ENCODE data around the gene SCTR. TPM values are rescaled to one million over a fixed set of nuclear protein-coding genes. Genes with fewer than 3 reads are reported as not detected.

Gene SCTR
- total RNA-seq, 1 experiment from 2014 or later = not detected

DNA sequence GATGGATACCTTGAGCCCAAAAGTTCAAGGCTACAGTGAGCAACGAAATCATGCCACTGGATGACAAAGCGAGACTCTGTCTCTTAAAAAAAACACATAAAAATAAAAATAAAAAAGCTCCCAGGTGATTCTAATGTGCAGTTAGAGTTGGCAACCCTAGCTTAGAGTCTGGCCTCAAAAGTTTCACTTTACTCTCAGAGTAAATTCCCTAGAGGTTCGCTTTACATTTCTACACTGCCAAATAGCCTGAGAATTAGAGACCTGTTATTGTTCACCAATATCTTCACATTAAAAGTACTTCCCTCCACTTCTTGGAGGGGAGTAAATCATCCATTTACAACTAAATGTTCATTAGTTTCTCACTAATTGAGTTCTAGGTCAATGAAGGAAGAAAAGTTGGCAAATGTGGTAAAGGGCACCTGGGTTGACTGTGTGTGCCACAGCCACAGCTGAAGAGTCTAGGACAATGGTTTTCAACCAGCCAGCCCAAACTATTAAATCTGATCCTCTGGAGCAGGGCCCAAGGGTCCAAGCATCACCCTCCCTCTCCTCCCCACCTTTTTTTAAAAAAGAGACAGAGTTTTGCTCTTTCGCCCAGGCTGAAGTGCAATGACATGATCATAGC is 107.9 kb downstream of the SCTR start:
- no TSS peak for BruUV-seq (replicated peaks)
- POLR2A ChIA-PET (ENCODE audit: unreplicated experiment) = no interaction called here
- DNase-seq = no peak
- Histone ChIP-seq H3K9me3 (ENCODE audit: insufficient read depth, low read depth) (no peaks in the 10 kb centered on the region), H4K20me1 (ENCODE audit: insufficient read depth) (no peaks in the 10 kb centered on the region), H3K4me1 (replicated peaks; ENCODE audit: insufficient read depth) (peaks cover 8% of the 10 kb centered on the region), H2AFZ (no peak overlapping the region), H3K9me2 (ENCODE audit: insufficient read depth) (no peaks in the 10 kb centered on the region), H3F3A (ENCODE audit: insufficient read depth, low read depth) (no peaks in the 10 kb centered on the region), H3K27me3 (ENCODE audit: insufficient read depth, low read depth) (no peaks in the 10 kb centered on the region), H3K4me2 (no peak overlapping the region), H3K4me3 (no peak overlapping the region), H3K79me2 (ENCODE audit: low read depth) (no peaks in the 10 kb centered on the region), H3K27ac (no peak overlapping the region), H3K36me3 (ENCODE audit: low read depth) (no peaks in the 10 kb centered on the region)
- TF ChIP-seq, protein P1, sequence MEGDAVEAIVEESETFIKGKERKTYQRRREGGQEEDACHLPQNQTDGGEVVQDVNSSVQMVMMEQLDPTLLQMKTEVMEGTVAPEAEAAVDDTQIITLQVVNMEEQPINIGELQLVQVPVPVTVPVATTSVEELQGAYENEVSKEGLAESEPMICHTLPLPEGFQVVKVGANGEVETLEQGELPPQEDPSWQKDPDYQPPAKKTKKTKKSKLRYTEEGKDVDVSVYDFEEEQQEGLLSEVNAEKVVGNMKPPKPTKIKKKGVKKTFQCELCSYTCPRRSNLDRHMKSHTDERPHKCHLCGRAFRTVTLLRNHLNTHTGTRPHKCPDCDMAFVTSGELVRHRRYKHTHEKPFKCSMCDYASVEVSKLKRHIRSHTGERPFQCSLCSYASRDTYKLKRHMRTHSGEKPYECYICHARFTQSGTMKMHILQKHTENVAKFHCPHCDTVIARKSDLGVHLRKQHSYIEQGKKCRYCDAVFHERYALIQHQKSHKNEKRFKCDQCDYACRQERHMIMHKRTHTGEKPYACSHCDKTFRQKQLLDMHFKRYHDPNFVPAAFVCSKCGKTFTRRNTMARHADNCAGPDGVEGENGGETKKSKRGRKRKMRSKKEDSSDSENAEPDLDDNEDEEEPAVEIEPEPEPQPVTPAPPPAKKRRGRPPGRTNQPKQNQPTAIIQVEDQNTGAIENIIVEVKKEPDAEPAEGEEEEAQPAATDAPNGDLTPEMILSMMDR (conservative IDR thresholded peaks at IDR 0.05) = no peak
- no peak for TF ChIP-seq EZH2 (IDR thresholded peaks at IDR 0.05; ENCODE audit: low read depth)
- intact Hi-C loops (cut with micrococcal nuclease; ENCODE audit: unreplicated experiment) = no loop called here
- CTCF ChIA-PET = interaction anchor here (0.6 kb wide), 1 partner anchor 63 kb away, joined by 5 read pairs; no protein-coding TSS in a partner anchor

DNA sequence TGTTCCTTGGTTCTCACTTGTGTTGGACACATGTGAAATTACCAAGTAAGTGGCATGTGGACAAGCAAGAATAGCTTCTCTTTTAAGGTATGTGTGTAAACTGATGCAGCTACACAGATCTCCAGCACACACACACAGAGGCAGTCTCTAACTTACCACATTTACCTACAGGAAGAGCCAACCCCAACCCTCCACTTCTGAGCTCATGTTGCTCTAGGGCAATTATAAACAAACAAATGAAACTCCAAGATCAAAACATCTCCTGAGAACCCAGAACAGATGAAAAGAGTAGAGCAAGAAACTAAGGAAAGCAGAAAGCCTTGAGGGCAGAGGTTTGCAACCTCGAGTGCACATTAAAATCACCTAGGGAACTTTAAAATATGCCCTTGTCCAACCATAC is 108.7 kb downstream of the SCTR start:
- DNase-seq = no peak
- H3K27ac ChIP-seq = no peak overlapping the region
- peaks cover 8% of the 10 kb centered on the region for H3K4me1 ChIP-seq (replicated peaks; ENCODE audit: insufficient read depth)
- no peaks in the 10 kb centered on the region for H3K9me3 ChIP-seq (ENCODE audit: insufficient read depth, low read depth)
- BruUV-seq (replicated peaks) = no TSS peak
- H3F3A ChIP-seq (ENCODE audit: insufficient read depth, low read depth) = no peaks in the 10 kb centered on the region
- no peaks in the 10 kb centered on the region for H4K20me1 ChIP-seq (ENCODE audit: insufficient read depth)
- H3K79me2 ChIP-seq (ENCODE audit: low read depth) = no peaks in the 10 kb centered on the region
- no peak overlapping the region; the same call in 1 of the 2 replicates for H3K4me2 ChIP-seq
- H3K9me2 ChIP-seq (ENCODE audit: insufficient read depth) = no peaks in the 10 kb centered on the region
- H3K27me3 ChIP-seq (ENCODE audit: insufficient read depth, low read depth) = no peaks in the 10 kb centered on the region
- no peak overlapping the region for H2AFZ ChIP-seq
- TF ChIP-seq, protein P1 (conservative IDR thresholded peaks at IDR 0.05) = no peak
- TF ChIP-seq EZH2 (IDR thresholded peaks at IDR 0.05; ENCODE audit: low read depth) = no peak
- H3K4me3 ChIP-seq = no peak overlapping the region
- CTCF ChIA-PET = no interaction called here
- no peaks in the 10 kb centered on the region for H3K36me3 ChIP-seq (ENCODE audit: low read depth)
- intact Hi-C loops (cut with micrococcal nuclease; ENCODE audit: unreplicated experiment) = no loop called here
- POLR2A ChIA-PET (ENCODE audit: unreplicated experiment) = no interaction called here

DNA sequence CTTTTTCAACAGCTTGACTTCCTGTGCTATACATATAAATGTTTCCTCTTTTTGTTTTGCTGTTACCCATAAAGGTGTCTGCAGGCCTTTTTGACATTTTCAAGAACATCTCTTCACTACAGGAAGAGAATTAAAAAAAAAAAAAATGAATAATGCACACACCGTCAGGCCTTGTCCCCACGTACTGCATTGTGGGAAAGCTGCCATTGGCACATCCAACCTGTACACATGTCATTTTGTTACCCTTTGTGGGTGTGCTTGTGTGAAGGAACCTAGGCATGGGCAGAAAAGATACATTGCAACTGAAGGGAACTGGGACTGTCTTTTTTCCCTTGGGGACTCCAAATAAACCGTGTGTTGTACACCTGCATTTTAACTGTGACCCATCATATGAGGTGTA is 109.4 kb downstream of the SCTR start:
- no peaks in the 10 kb centered on the region for H3K36me3 ChIP-seq (ENCODE audit: low read depth)
- TF ChIP-seq, protein P1 (conservative IDR thresholded peaks at IDR 0.05) = no peak
- no peak for TF ChIP-seq EZH2 (IDR thresholded peaks at IDR 0.05; ENCODE audit: low read depth)
- no peaks in the 10 kb centered on the region for H3K27me3 ChIP-seq (ENCODE audit: insufficient read depth, low read depth)
- H3K4me3 ChIP-seq = no peak overlapping the region
- H3K9me3 ChIP-seq (ENCODE audit: insufficient read depth, low read depth) = no peaks in the 10 kb centered on the region
- H3K27ac ChIP-seq = no peak overlapping the region
- BruUV-seq (replicated peaks) = no TSS peak
- no peak overlapping the region for H2AFZ ChIP-seq
- CTCF ChIA-PET = no interaction called here
- H3K4me2 ChIP-seq = no peak overlapping the region
- H4K20me1 ChIP-seq (ENCODE audit: insufficient read depth) = no peaks in the 10 kb centered on the region
- H3F3A ChIP-seq (ENCODE audit: insufficient read depth, low read depth) = no peaks in the 10 kb centered on the region
- H3K4me1 ChIP-seq (replicated peaks; ENCODE audit: insufficient read depth) = peaks cover 8% of the 10 kb centered on the region
- POLR2A ChIA-PET (ENCODE audit: unreplicated experiment) = no interaction called here
- intact Hi-C loops (cut with micrococcal nuclease; ENCODE audit: unreplicated experiment) = no loop called here
- no peak for DNase-seq
- H3K79me2 ChIP-seq (ENCODE audit: low read depth) = no peaks in the 10 kb centered on the region
- no peaks in the 10 kb centered on the region for H3K9me2 ChIP-seq (ENCODE audit: insufficient read depth)

Measured in PC-9 (cell line).